Measurements from ENCODE around the gene GDI1. TPM values are rescaled to one million over a fixed set of nuclear protein-coding genes. Genes with fewer than 3 reads are reported as not detected.
"Not testable (repeated sequence)": the region's sequence is repeated elsewhere in the genome, so short reads cannot be mapped to it uniquely, and the experiment has no call there.

GDI1 gene
- total and polyA plus RNA-seq, 2 of the 4 experiments (the other 2 are of a cell fraction) = 113 to 291 TPM

DNA sequence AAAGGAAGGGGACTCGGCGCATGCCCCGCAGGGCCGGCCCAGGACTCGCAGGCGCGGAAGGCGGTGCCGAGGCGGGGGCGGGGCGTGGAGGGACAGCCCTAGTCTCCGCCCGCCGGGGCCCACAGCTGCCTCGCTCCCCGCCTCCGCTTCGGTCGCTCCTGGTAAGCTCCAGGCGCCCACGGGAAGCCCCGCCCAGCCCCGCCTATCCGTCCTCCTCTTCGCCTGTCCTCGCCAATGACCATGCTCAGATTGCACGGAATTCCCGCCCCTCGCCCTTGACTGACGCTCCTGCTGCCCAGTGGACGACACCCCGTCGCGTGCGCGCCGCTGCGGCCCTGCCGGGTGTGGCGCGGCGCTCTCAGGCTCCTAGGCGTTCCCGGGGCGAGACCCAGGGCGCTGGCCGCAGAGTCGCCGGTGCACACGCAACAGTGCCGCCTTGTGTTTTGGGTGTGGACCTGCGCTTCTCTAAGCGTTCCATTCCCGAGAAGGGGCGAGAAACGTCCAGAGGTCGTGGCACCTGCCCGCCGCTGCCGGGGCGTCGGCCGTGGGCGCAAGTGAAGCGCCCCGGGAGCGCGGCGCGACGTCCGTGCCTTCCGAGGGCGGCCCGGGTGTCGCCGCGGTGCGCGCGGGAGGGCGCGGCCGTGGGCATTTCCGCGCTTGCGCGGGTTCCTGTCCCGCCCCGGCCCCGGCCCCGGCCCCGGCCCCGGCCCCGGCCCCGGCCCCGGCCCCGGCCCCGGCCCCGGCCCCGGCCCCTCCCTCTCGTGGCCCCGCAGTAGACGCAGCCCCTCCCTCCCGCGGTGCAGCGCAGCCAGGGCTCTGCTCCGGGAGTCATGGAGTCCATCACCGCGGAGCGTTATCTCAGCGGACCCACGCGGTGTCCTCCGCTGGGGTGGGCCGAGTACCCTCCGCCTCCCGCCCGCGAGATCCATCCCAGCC is 46.9 kb upstream of the GDI1 start:
- H3K23ac ChIP-seq (ENCODE audit: low read depth, low read length); DNase-seq; dilution Hi-C loops (cut with HindIII; ENCODE audit: low sequenced_read_pairs, unreplicated experiment); H4K8ac ChIP-seq (ENCODE audit: low read depth in 2 of 2, low read length in 2 of 2); H2BK20ac ChIP-seq (ENCODE audit: low read depth, low read length); H3K9me1 ChIP-seq (ENCODE audit: insufficient read depth, low read length); H2BK120ac ChIP-seq (ENCODE audit: low read depth, low read length); H3K9me3 ChIP-seq (ENCODE audit: control insufficient read depth, insufficient read depth, low read length); intact Hi-C loops (cut with micrococcal nuclease); H3K4me1 ChIP-seq (ENCODE audit: control insufficient read depth, insufficient read depth, low read length); H3K27me3 ChIP-seq (ENCODE audit: control insufficient read depth, insufficient read depth, low read length); H4K91ac ChIP-seq (ENCODE audit: insufficient read depth, low read depth, low read length); H2AFZ ChIP-seq (replicated peaks; ENCODE audit: low read length, poor library complexity); H2AK9ac ChIP-seq (replicated peaks; ENCODE audit: low read depth, low read length, poor library complexity); CTCF ChIA-PET; H2BK15ac ChIP-seq (ENCODE audit: low read depth, low read length); H3K36me3 ChIP-seq (ENCODE audit: control insufficient read depth, insufficient read depth, low read length); POLR2A ChIA-PET (ENCODE audit: unreplicated experiment); BruUV-seq (replicated peaks); H4K20me1 ChIP-seq (ENCODE audit: insufficient read depth, low read length); H3K4ac ChIP-seq (ENCODE audit: low read depth, low read length); H3K79me1 ChIP-seq (ENCODE audit: low read depth in 1 of 2, low read length in 2 of 2); H2AK5ac ChIP-seq (ENCODE audit: low read depth, low read length); H3K14ac ChIP-seq (replicated peaks; ENCODE audit: low read depth, low read length); H3K56ac ChIP-seq (ENCODE audit: extremely low read depth, insufficient read depth, low read length); in situ Hi-C loops (cut with MboI; ENCODE audit: low sequenced_read_pairs): not testable (repeated sequence)
- 0 out of 2 replicates have a peak overlapping the region, but pooled peaks have one; percentile 78 for H4K5ac ChIP-seq (ENCODE audit: low read depth, low read length)
- H3K4me2 ChIP-seq (ENCODE audit: low read depth, low read length) = peak overlapping the region; percentile 79; the same call in 1 of the 2 replicates
- peak overlapping the region; percentile 93 for H3K27ac ChIP-seq (ENCODE audit: insufficient read depth, low read length)
- peak overlapping the region; percentile 64; the same call in 1 of the 2 replicates for H3K9ac ChIP-seq (ENCODE audit: low read depth, low read length)
- peak overlapping the region; percentile 74 for H2BK5ac ChIP-seq (ENCODE audit: low read depth, low read length, poor library complexity, severe bottlenecking)
- WGBS, 2 experiments (ENCODE audit: extremely low coverage in 2 of 2, insufficient read length in 1 of 2) = no CpG with 5 or more reads among the region's 121 CpGs
- peak overlapping the region; percentile 74; the same call in 1 of the 2 replicates for H3K18ac ChIP-seq (ENCODE audit: low read depth, low read length)
- H3K4me3 ChIP-seq (ENCODE audit: insufficient read depth, low read depth, low read length) = peak overlapping the region; percentile 54
- ATAC-seq (ENCODE audit: low read depth) = peak; percentile 80

DNA sequence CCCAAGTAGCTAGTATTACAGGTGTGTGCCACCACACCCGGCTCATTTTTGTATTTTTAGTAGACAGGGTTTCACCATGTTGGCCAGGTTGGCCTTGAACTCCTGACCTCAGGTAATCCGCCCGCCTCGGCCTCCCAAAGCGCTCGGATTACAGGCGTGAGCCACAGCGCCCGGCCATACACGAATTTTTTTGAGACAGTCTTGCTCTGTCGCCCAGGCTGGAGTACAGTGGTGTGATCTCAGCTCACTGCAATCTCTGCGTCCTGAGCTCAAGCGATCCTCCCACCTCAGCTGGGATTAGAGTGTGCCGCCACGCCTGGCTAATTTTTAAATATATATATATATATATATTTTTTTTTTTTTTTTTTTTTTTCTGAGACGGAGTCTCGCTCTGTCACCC is 40.6 kb upstream of the GDI1 start:
- BruUV-seq (replicated peaks); H2BK120ac ChIP-seq (ENCODE audit: low read depth, low read length); H3K14ac ChIP-seq (replicated peaks; ENCODE audit: low read depth, low read length); H4K91ac ChIP-seq (ENCODE audit: insufficient read depth, low read depth, low read length); H3K23ac ChIP-seq (ENCODE audit: low read depth, low read length); dilution Hi-C loops (cut with HindIII; ENCODE audit: low sequenced_read_pairs, unreplicated experiment); DNase-seq; CTCF ChIA-PET; H3K9me3 ChIP-seq (ENCODE audit: control insufficient read depth, insufficient read depth, low read length); H3K4me1 ChIP-seq (ENCODE audit: control insufficient read depth, insufficient read depth, low read length); H2BK20ac ChIP-seq (ENCODE audit: low read depth, low read length); H3K56ac ChIP-seq (ENCODE audit: extremely low read depth, insufficient read depth, low read length); H3K27me3 ChIP-seq (ENCODE audit: control insufficient read depth, insufficient read depth, low read length); intact Hi-C loops (cut with micrococcal nuclease); POLR2A ChIA-PET (ENCODE audit: unreplicated experiment); H3K9me1 ChIP-seq (ENCODE audit: insufficient read depth, low read length); H2BK5ac ChIP-seq (ENCODE audit: low read depth, low read length, poor library complexity, severe bottlenecking); H3K9ac ChIP-seq (ENCODE audit: low read depth, low read length); H3K27ac ChIP-seq (ENCODE audit: insufficient read depth, low read length); H4K8ac ChIP-seq (ENCODE audit: low read depth in 2 of 2, low read length in 2 of 2); H3K4me2 ChIP-seq (ENCODE audit: low read depth, low read length); H4K5ac ChIP-seq (ENCODE audit: low read depth, low read length); H2BK15ac ChIP-seq (ENCODE audit: low read depth, low read length); H2AK9ac ChIP-seq (replicated peaks; ENCODE audit: low read depth, low read length, poor library complexity); ATAC-seq (ENCODE audit: low read depth); H3K4me3 ChIP-seq (ENCODE audit: insufficient read depth, low read depth, low read length); in situ Hi-C loops (cut with MboI; ENCODE audit: low sequenced_read_pairs); H2AFZ ChIP-seq (replicated peaks; ENCODE audit: low read length, poor library complexity); H2AK5ac ChIP-seq (ENCODE audit: low read depth, low read length); H3K4ac ChIP-seq (ENCODE audit: low read depth, low read length); H3K18ac ChIP-seq (ENCODE audit: low read depth, low read length): not testable (repeated sequence)
- Histone ChIP-seq H4K20me1 (ENCODE audit: insufficient read depth, low read length) (peaks cover 32% of the 10 kb centered on the region), H3K36me3 (ENCODE audit: control insufficient read depth, insufficient read depth, low read length) (peaks cover 20% of the 10 kb centered on the region), H3K79me1 (ENCODE audit: low read depth in 1 of 2, low read length in 2 of 2) (peaks cover 4 to 24% of the 10 kb centered on the region in 2 experiments; a peak in 3 of 4 replicates)
- WGBS, 2 experiments (ENCODE audit: extremely low coverage in 2 of 2, insufficient read length in 1 of 2) = 90% methylated on average over 2 of the region's 17 CpGs; no CpG with 5 or more reads in 1 of the 2 experiments
